HCT116 (cell line): ENCODE data around the gene KRT2.

Experiments used
- JUND ChIP-seq: IDR thresholded peaks from 2 replicates; pipeline ENCODE4 v1.6.1; 2012
- SRF ChIP-seq: IDR thresholded peaks from 2 replicates; pipeline ENCODE4 v1.6.1; 2012; ENCODE audit warnings: low read depth

DNA sequence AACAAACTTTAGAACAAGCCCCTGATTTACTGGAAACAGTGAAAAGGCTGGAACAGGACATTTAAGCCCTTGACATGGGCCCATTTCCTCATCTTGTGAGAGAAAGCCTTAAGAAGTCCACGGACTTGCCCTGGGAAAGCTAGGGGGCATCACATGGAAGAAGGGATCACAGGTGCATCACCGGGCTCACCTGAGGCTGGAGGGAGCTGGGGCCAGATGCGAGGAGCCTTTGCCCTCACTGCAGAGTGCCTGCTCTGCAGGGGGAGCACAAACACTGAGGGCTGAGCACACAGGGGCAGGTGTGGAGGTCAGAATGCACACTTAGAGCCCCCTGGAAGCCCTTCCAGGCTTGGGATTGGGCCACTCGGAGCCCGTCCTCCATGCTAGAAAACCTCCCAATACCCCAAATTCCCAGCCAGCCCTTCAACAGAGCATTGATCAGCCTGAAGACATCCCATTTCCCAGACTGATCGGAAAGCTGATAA, 33.4 kb upstream of the KRT2 start:
- TF ChIP-seq JUND (no peak), SRF (no peak)
